Fibroblast of the conjunctiva (primary cell): ENCODE data around the gene SLC17A5.
"Not testable (repeated sequence)": the region's sequence is repeated elsewhere in the genome, so short reads cannot be mapped to it uniquely, and the experiment has no call there.

ENCODE experiments used
- DNase-seq: peaks from one replicate; pipeline ENCODE4 v3.0.0-alpha.2; 2010; ENCODE audit warnings: low read depth

The SLC17A5 gene

DNA sequence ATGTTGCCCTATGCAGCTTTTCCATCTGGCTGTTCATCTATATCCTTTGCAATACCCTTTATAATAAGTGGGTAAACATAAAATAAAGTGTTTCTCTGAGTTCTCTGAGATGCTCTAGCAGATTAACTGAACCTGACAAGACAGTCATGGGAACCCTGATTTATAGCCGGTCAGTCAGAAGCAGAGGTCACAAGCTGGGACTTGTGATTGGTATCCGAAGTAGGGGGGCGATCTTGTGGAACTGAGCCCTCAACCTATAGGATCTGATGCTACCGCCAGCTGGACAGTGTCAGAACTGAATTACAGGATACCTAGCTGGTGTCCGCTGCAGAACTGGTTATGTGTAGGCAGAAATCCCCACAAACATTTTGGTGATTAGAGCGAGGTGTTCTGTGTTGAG, 39.0 kb downstream of the SLC17A5 start:
- no peak for DNase-seq

DNA sequence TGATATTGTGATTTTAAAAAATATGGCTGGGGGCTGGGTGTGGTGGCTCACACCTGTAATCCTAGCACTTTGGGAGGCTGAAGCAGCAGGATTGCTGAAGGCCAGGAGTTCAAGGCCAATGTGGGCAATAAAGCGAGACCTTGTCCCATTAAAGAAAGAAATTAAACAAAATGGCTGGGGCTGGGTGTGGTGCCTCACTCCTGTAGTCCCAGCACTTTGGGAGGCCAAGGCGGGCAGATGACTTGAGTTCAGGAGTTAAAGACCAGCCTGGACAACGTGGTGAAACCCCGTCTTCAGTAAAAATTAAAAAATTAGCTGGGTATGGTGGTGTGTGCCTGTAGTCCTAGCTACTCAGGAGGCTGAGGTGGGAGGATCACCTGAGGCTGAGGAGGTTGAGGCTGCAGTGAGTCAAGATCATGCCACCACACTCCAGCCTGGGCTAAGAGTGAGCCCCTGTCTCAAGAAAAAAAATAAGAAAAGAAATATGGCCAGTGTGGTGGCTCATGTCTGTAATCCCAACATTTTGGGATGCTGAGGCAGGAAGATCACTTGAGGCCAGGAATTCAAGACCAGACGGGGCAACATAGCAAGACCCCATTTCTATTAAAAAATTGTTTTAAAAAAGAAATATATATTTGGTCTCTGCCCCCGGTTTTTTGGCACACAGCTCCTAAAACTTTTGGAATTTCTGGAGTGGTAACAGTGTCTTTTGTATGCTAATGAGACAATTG, 39.8 kb downstream of the SLC17A5 start:
- DNase-seq = no peak

DNA sequence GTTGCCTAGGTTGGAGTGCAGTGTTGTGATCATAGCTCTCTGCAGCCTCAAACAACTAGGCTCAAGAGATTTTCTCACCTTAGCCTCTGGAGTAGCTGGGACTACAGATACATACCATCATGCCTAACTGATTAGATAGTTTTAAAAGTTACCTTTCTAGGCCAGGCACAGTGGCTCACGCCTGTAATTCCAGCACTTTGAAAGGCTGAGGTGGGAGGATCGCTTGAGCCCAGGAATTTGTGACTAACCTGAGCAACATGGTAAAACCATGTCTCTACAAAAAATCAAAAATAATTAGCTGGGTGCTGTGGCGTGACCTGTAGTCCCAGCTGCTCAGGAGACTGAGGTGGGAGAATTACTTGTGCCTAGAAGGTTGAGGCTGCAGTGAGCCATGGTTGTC, 41.2 kb downstream of the SLC17A5 start:
- DNase-seq = no peak

DNA sequence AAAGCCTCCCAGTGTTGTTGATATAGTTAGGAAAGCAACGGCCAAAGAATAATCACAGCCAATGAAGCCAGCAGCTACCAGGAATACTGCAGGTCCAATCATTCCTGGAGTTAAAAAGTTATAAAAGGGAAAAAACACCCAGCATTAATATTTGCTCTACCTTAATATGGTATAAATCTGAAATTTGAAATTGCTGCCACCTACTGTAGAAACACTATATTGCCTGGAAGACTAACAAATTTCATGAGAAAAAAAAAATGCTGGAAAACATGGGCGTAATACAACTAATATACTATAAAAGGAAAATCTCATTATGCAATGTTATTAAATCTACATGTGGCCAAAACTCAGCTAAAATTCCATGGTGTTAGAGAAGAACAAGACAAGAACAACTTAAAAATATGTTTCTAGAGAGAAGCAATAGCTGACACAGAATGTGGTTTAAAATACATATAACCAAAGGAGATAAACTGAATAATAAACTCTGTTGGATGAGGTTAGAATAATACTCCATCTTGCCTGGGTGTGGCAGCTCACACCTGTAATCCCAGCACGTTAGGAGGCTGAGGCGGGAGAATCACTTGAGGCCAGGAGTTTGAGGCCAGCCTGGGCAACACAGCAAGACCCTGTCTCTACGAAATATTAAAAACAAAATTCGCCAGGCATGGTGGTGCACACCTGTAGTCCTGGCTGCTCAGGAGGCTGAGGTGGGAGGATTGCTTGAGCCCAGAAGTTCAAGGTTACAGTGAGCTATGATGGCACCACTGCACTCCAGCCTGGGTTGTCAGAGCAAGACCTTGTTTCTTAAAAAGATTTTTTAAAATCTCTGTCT, 43.1 kb downstream of the SLC17A5 start:
- peak; percentile 35 for DNase-seq

DNA sequence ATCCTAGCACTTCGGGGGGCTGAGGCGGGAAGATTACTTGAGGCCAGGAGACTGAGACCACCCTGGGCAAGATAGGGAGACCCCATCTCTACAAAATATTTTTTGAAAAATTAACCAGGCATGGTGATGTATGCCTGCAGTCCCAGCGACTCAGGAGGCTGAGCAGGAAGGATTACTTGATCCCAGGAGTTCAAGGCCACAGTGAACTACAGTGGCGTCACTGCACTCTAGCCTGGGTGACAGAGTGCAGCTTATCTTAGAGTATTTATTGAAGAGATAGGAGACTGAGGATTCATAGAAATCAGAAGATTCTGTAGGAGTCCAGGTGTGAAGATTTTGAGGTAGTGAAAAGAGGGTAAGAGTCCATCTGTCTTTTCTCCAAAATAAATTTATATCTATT, 45.0 kb downstream of the SLC17A5 start:
- no peak for DNase-seq

DNA sequence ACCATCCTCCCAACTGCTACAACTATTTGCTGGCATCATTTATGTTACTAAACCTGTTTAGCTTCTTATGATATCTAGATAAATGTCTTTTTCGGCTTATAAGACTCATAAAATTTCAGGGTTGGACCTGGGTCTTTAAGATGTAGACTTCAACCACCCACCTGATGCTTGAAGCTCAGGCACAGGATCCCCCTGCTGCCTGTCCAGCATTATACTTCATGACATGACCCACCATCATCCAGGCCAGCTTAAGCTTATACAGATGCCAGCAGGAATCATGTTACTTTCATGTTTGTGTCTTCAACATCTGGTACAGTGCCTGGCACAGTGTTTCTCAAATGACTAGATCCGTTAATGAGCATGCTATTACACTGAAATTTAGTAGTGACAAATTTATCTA, 47.4 kb downstream of the SLC17A5 start:
- DNase-seq = no peak

DNA sequence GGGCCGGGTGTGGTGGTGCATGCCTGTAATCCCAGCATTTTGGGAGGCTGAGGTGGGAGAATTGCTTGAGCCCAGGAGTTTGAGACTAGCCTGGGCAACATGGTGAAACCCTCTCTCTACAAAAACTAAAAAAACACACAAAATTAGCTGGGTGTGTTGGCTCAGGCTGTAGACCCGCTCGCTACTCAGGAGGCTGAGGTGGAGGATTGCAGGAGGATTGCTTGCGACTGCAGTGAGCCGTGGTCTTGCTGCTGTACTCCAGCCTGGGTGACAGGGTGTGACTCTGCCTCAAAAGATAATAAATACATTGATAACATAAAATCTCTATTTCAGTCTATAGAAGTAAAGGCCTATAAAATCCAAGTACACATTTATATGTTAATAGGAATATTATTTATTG, 49.3 kb downstream of the SLC17A5 start:
- no peak for DNase-seq

DNA sequence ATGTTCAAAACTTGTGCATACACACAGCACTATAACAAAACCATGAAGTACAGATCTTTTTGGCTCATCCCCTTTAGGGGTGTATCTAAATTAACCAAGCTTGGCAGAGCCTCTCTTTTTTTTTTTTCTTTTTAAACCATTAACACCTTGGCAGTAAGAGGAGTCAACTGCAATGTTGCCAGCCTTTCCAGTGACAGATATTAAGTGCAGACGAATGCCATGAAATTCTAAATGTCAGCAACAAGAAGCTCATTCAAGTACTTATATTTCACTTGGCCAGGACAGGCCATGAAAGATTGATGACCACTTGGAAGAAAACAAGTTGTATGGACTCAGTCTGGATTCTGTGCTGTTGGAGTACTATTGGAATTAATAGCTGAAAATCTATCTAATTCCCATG, 49.8 kb downstream of the SLC17A5 start:
- no peak for DNase-seq

DNA sequence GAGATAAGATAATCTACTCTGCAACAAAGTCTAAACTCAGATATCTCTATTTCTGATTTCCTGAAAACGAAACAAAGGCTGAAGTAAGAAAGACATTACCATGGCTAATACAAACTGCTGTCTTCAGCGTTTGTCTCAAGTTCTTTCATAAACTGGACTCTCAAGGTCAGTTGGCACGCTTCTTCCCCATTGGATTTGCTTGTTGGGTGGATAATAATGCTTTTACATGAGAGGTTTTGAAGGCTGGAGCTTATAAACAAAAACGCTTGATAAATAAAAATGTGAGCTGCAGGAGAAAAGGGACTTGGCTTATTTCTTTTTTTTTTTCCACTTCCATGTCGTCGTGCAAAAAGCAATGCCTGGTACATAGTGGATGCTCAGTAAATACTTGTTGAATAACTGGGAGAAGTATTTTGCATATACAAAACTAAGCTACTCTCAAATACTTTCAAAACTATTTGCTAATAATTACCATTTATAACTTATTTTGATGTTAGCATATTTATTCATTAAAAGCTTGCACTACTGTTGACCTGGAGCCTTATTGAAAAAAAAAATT, 67.3 kb downstream of the SLC17A5 start:
- DNase-seq = no peak

DNA sequence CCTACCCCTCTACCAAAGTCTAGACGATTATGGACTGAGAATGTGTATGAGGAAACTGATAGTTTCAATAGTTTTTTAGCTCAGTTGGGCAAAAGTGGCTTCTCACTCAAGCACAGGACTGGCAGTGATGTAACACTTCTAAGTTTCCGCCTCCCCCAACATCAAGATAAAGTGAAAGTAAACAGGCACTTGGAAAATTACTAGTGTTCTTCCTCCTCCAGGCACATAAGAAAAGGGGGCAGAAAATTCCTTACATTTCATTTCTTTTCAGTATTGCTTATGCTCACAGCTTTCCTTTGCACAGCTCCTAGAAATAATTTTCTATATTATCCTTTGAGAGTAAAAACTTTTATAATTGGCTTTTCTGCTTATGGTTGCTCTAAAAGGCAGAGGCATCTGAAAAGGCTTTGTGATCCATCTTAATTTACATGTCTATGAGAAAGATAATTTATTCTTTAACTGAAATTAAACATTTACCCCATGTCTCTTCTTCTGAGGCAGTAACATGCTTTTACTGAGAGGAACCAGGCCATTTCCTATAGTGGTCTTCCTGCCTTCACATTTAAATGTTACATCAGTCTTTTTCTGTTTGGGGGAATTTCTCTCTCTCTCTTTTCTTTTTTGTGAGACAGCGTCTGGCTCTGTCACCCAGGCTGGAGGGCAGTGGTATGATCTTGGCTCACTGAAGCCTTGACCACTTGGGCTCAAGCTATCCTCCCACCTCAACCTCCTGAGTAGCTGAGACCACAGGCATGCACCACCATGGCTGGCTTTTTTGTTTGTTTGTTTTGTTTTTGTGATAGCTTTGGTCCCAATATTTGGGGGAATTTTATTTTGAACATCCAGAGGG, 68.0 kb downstream of the SLC17A5 start:
- DNase-seq = peak; percentile 66

DNA sequence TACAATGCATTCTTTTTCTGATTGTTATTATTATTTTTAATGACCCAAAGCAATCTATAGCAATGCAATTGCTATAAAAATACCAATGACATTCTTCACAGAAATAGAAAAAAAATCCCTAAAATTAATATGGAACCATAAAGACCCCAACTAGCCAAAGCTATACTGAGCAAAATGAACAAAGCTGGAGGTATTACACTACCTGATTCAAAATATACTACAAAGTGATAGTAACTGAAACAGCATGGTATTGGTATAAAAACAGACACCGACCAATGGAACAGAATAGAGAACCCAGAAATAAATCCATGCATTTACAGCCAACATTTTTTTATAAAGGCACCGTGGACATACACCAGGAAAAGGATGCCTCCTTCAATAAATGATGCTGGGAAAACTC, 72.5 kb downstream of the SLC17A5 start:
- no peak for DNase-seq

DNA sequence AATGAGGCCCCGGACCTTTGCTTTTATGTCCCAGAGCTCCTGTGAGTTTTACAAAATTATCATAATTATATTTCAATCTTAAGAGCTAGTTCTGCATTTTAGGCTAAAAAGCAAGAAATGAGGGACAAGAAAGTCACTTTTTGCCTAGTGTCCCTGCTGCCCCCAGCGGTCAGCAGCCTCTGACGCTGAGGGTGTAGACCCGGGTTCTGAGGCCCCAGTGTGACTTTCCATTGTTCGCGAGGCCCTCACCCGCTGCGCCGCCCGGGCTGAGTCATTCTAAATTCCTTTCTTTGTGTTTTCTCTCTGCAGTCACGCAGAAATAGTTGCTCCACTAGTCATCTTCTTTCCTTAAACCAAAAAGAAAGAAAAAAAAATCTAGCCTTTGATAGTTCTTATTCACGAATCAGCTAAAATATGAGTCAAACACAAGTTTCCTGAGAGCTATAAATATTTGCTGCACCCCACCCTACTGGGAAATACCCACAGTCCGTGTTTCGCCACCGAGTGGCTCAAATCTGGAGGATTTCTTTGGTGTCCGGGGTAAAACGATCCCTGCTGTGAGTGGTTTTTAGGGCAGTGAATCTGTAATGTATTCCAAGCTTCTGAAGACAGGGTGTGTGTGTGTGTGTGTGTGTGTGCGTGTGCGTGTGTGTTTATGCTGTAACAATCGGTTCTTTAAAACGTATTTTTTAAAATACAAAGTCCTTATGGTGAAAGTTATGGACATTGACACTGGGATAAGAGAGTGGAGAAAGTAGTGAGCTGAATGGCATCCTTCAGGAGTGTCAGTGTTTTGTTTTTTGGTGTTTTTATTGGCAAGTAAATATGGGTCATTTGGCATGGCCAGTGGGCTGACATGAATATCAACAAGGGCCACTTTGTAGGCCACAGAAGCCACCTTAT, 73.3 kb downstream of the SLC17A5 start:
- DNase-seq = peak; percentile 89

DNA sequence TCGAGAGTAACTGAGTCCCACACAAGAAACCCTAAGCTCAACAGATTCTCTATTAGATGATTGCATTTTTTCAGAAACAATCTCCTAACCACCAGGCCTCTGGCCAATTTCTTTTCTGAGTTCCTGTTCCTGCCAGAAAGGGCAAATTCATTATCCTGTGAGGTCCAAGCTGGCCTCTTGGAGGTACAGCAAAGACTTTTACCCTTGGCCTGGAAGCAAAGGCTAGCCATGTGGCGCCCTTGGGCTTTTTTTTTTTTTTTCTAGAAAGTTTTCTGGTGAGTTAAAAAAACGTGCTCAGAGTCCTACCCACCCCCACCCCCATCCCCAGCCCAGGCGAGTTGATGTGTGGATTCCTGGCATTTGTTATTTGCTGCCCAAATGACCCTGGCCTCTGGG, 73.9 kb downstream of the SLC17A5 start:
- DNase-seq = peak; percentile 95

DNA sequence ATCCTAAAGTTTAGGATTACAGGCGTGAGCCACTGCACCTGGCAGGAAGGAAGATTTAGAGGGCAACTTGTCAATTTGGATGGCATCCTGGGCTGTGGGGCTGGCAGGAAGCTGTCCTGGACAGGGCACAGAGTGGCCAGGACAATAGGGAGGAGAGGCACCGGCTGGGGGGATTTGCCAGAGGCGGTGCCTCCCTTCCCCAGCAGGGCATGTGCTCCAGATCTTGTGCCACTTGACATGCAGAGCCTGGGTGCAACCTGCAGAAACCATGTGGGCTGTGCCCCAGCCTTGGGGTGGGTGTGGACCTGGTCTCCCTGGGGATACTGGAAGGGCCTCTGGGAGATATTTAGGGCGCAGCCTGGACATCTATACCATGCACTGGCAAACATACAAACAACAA, 74.4 kb downstream of the SLC17A5 start:
- no peak for DNase-seq

DNA sequence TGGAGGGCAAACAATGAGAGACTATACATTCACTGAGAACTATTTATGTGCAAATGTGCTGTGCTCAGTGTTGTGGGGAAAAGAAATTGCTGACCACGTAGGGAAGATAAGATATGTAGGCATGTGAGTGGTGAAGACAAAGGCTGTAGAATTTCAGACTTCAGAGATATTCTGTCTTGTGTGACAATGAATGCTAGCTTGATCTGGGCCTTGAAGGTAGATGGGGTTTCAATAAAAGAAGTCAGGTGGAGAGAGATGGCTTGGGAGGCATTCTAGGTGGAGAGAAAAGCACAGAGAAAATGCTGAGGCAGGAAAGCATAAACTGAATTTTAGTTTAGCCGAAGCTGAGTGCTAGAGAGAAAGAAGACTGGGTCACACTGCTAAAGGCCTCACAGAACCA, 76.1 kb downstream of the SLC17A5 start:
- DNase-seq = no peak

DNA sequence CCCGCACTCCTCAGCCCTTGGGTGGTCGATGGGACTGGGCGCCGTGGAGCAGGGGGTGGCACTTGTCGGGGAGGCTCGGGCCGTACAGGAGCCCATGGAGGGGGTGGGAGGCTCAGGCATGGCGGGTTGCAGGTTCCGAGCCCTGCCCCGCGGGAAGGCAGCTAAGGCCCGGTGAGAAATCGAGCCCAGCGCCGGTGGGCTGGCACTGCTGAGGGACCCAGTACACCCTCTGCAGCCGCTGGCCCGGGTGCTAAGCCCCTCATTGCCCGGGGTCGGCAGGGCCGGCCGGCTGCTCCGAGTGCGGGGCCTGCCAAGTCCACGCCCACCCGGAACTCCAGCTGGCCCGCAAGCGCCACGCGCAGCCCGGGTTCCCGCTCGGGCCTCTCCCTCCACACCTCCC, 81.3 kb downstream of the SLC17A5 start:
- not testable (repeated sequence) for DNase-seq

DNA sequence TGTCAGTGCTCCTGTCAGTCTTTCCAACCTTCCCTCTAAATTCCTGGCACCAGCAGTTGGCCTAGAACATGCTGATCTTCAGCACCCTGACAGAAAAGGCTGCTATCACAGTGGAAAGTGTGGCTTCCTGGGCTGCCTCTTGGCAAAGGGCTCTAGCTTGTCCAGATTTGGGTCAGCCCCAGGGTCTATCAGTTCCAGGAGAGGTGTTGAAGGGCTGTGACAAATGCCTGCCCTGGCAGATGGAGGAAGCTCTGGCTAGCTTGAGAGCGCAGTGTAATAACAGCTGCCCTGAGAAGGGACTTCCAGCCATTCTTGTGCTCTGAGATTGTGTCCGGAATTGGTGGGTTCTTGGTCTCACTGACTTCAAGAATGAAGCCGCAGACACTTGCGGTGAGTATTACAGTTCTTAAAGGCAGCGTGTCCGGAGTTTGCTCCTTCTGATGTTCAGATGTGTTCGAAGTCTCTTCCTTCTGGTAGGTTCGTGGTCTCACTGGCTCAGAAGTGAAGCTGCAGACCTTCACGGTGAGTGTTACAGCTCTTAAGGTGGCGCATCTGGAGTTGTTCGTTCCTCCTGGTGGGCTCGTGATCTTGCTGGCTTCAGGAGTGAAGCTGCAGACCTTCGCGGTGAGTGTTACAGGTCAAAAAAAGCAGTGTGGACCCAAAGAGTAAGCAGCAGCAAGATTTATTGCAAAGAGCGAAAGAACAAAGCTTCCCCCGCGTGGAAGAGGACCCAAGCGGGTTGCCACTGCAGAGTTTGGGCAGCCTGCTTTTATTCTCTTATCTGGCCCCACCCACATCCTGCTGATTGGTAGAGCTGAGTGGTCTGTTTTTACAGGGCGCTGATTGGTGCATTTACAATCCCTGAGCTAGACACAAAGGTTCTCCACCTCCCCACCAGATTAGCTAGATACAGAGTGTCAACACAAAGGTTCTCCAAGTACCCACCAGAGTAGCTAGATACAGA, 82.3 kb downstream of the SLC17A5 start:
- not testable (repeated sequence) for DNase-seq

DNA sequence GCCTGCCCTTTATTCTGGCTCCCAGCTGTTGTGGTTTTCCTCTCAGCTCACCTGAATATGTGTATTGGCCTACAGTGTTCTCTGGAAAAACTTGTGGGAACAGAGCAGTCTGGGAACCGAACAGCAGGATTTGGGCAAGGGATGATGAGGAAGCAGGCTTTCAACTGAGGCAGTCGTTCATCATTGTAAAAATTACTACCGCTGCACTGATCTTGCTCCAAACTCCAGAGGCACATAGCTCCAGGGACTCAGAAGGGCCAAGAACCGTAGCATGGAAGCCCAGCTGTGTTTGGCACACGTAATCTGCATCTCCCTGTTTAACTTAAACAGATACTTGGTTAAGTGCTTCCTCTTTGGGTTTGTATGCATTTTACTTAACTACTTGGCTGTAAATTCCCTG, 84.7 kb downstream of the SLC17A5 start:
- no peak for DNase-seq

DNA sequence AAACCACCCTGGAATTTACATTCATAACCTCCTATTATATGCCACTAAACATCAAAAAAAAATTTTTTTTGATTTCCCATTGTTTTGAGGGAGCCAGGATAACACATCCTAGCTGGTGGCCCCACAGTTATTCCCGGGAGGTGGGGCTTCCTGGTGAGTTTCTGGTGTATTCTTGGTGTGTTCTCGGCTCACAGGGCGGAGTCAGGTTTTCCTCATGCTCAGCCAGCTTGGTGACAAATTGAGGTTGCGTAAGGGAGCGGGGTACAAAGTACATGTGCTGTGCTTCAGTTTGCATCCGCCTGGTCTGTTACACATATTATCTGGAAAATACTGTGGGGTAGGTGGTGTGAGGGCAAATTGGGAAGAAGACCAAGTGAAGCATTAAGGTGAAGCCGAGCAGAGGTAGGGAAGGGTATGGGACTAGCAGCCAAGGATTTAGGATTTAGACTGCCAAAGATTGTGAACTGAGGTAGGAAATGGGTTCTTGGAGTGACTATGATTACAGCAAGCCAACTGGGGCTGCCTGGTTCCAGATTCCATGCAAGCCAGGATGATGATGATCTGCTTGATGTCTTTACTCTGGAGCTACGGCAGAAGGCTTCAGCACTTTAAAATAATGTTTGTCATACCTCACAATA, 86.7 kb downstream of the SLC17A5 start:
- DNase-seq = no peak

DNA sequence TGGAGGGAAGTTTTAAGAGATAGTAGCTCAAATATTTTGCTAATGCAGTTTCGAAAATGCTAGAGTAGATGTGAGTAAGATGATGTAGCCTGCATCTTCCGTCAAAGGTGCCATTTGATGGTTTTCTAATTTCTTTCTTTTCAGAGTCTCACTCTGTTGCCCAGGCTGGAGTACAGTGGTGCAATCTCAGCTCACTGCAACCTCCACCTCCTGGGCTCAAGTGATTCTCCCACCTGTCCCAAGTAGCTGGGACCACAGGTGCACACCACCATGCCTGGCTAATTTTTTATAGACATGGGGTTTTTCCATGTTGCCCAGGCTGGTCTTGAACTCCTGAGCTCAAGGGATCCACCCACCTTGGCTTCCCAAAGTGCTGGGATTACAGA, 87.3 kb downstream of the SLC17A5 start:
- DNase-seq = not testable (repeated sequence)
